WTC11 (cell line): Measurements from ENCODE around the gene PTPRN2. TPM values are rescaled to one million over a fixed set of nuclear protein-coding genes. Genes with fewer than 3 reads are reported as not detected.
A peak's percentile ranks its signal among the peaks of the same experiment; 100 is the strongest.
"Not testable (repeated sequence)": the region's sequence is repeated elsewhere in the genome, so short reads cannot be mapped to it uniquely, and the experiment has no call there.

Experiments
- ATAC-seq: fragments of 200-7000 bp; cut with Tn5 transposase; 2 replicates; pipeline ENCODE4 v1.10.0; 2021; ENCODE audit warnings: mild to moderate bottlenecking, moderate library complexity
- CTCF ChIA-PET: fragments of 300-600 bp; sonication (Branson Sonifier 250); formaldehyde crosslinking; loops from one replicate; lab custom pipeline; 2021; ENCODE audit warnings: antibody characterized with exemption; lab: Charles Lee
- POLR2A ChIA-PET: fragments of 350-600 bp; sonication (Branson Sonifier 250); formaldehyde crosslinking; loops from one replicate; lab custom pipeline; 2021; ENCODE audit warnings: antibody characterized with exemption; lab: Charles Lee
- DNase-seq: peaks from one replicate; pipeline ENCODE4 v3.0.0; 2021; ENCODE audit warnings: low spot score
- H3K27ac Mint-ChIP-seq: 2 replicates; pipeline ENCODE4 v1.8.0; 2021; ENCODE audit warnings: mixed read lengths
- H3K27me3 Mint-ChIP-seq: 2 replicates; pipeline ENCODE4 v1.8.0; 2021; ENCODE audit warnings: low read depth, mild to moderate bottlenecking, moderate library complexity, mixed read lengths
- H3K36me3 Mint-ChIP-seq: 2 replicates; pipeline ENCODE4 v1.8.0; 2021; ENCODE audit warnings: mixed read lengths
- H3K4me1 Mint-ChIP-seq: 2 replicates; pipeline ENCODE4 v1.8.0; 2022; ENCODE audit warnings: mixed read lengths
- H3K4me3 Mint-ChIP-seq: 2 replicates; pipeline ENCODE4 v1.8.0; 2021; ENCODE audit warnings: mild to moderate bottlenecking, moderate library complexity, mixed read lengths
- H3K9me3 Mint-ChIP-seq: 2 replicates; pipeline ENCODE4 v1.8.0; 2021; ENCODE audit warnings: mixed read lengths
- FOXJ3 ChIP-seq: sonication (generic); formaldehyde crosslinking; IDR thresholded peaks from 2 replicates; pipeline ENCODE4 v1.9.0; 2021; ENCODE audit warnings: missing genetic modification reagents, mild to moderate bottlenecking, borderline replicate concordance
- GRHL2 ChIP-seq: fragments of 250-450 bp; sonication (Bioruptor Pico); IDR thresholded peaks from 2 replicates; pipeline ENCODE4 v1.8.0; 2022; ENCODE audit warnings: mild to moderate bottlenecking, moderate library complexity; ENCODE audit not compliant: insufficient replicate concordance, severe bottlenecking
- JAZF1 ChIP-seq: fragments of 250-450 bp; sonication (Bioruptor Pico); IDR thresholded peaks from 2 replicates; pipeline ENCODE4 v1.9.0; 2021; ENCODE audit warnings: moderate library complexity, mild to moderate bottlenecking, inconsistent platforms
- MXD4 ChIP-seq: fragments of 250-450 bp; sonication (Bioruptor Pico); IDR thresholded peaks from 2 replicates; pipeline ENCODE4 v1.8.0; 2021; ENCODE audit warnings: mild to moderate bottlenecking, moderate library complexity, borderline replicate concordance
- NFATC4 ChIP-seq: fragments of 250-450 bp; sonication (Bioruptor Pico); IDR thresholded peaks from 2 replicates; pipeline ENCODE4 v1.9.0; 2021; ENCODE audit warnings: mild to moderate bottlenecking
- NFYB ChIP-seq: sonication (generic); formaldehyde crosslinking; conservative IDR thresholded peaks from 2 replicates; pipeline ENCODE4 v1.8.0; 2022; ENCODE audit warnings: low read depth, missing genetic modification reagents
- NR3C1 ChIP-seq: sonication (generic); formaldehyde crosslinking; conservative IDR thresholded peaks from 2 replicates; pipeline ENCODE4 v1.8.1; 2023; ENCODE audit warnings: low read depth, mild to moderate bottlenecking, missing genetic modification reagents
- RELA ChIP-seq: sonication (generic); formaldehyde crosslinking; IDR thresholded peaks from 2 replicates; pipeline ENCODE4 v1.8.1; 2022; ENCODE audit warnings: missing genetic modification reagents, mild to moderate bottlenecking, borderline replicate concordance
- SMAD4 ChIP-seq: sonication (generic); formaldehyde crosslinking; IDR thresholded peaks from 2 replicates; pipeline ENCODE4 v1.8.0; 2022; ENCODE audit warnings: mild to moderate bottlenecking, missing genetic modification reagents
- TEAD4 ChIP-seq: sonication (generic); formaldehyde crosslinking; IDR thresholded peaks from 2 replicates; pipeline ENCODE4 v1.8.0; 2022; ENCODE audit warnings: mild to moderate bottlenecking, missing genetic modification reagents
- TP53 ChIP-seq: sonication (generic); formaldehyde crosslinking; IDR thresholded peaks from 2 replicates; pipeline ENCODE4 v1.8.1; 2023; ENCODE audit warnings: mild to moderate bottlenecking, missing genetic modification reagents
- ZNF219 ChIP-seq: sonication (generic); formaldehyde crosslinking; IDR thresholded peaks from 2 replicates; pipeline ENCODE4 v1.8.0; 2023; ENCODE audit warnings: missing genetic modification reagents, mild to moderate bottlenecking, borderline replicate concordance
- ZNF396 ChIP-seq: fragments of 250-450 bp; sonication (Bioruptor Pico); IDR thresholded peaks from 2 replicates; pipeline ENCODE4 v1.8.0; 2021; ENCODE audit warnings: mild to moderate bottlenecking, moderate library complexity, borderline replicate concordance
- total RNA-seq: library from RNA; stranded (reverse); gene quantifications from 3 replicates; pipeline ENCODE4 v1.2.3, GENCODE V29; 2021
- TF ChIP-seq, protein P1 (sequence below): sonication (generic); formaldehyde crosslinking; IDR thresholded peaks from 2 replicates; pipeline ENCODE4 v1.8.1; 2022; ENCODE audit warnings: missing genetic modification reagents, borderline replicate concordance
- TF ChIP-seq, protein P2 (sequence below): sonication (generic); formaldehyde crosslinking; IDR thresholded peaks from 2 replicates; pipeline ENCODE4 v1.8.1; 2022; ENCODE audit warnings: mild to moderate bottlenecking, moderate library complexity, missing genetic modification reagents
- TF ChIP-seq, protein P3 (sequence below): sonication (generic); formaldehyde crosslinking; IDR thresholded peaks from 2 replicates; pipeline ENCODE4 v1.8.0; 2022; ENCODE audit warnings: mild to moderate bottlenecking, missing genetic modification reagents
- TF ChIP-seq, protein P4 (sequence below): sonication (generic); formaldehyde crosslinking; IDR thresholded peaks from 2 replicates; pipeline ENCODE4 v1.8.0; 2022; ENCODE audit warnings: mild to moderate bottlenecking, missing genetic modification reagents

The PTPRN2 gene
- total RNA-seq, 1 experiment from 2014 or later = 4.7 TPM

DNA sequence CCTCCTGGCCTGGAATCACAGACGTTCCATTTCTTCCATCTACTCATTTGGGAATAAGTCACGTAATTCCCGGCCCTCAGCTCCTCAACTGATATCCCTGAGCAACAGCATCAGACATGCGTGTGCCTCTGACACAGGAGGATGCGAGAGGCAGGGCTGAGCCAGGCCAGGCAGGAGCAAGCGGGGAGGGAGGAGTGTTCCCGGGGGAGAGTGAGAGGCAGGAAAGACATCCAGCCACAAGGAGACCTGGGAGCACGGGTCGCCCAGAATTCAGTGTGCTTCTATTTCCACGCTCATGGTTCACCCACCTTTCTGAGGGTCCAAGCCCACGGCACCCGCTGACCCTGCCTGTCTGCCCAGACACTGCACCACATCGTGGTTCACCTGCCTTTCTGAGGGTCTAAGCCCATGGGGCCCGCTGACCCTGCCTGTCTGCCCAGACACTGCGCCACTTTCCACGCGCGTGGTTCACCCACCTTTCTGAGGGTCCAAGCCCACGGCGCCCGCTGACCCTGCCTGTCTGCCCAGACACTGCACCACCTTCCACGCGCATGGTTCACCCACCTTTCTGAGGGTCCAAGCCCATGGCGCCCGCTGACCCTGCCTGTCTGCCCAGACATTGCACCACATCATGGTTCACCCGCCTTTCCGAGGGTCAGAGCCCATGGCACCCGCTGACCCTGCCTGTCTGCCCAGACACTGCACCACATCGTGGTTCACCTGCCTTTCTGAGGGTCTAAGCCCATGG, 293.0 kb downstream of the PTPRN2 start:
- POLR2A ChIA-PET, ATAC-seq: not testable (repeated sequence)
- peaks cover 23% of the 10 kb centered on the region for H3K9me3 Mint-ChIP-seq

DNA sequence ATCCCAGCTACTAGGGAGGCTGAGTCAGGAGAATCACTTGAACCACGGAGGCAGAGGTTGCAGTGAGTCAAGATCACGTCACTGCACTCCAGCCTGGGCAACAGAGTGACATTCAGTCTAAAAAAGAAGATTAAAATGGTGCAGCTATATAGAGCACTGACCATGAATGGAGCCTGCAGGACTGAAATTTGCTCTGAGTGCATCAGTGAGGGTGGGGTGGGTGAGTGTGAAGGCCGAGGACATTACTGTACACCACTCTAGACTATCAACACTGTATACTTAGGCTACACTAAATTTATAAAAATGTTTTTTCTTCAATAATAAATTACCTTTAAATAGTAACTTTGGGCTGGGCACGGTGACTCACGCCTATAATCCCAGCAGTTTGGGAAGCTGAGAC, 294.7 kb downstream of the PTPRN2 start:
- H3K4me1 Mint-ChIP-seq = peaks cover 17% of the 10 kb centered on the region
- TF ChIP-seq NFATC4 (CRISPR knock-in tag) = no peak
- TF ChIP-seq ZNF396 (CRISPR knock-in tag) = no peak
- no peak for TF ChIP-seq NR3C1 (CRISPR knock-in tag)
- no peak for TF ChIP-seq RELA (CRISPR knock-in tag)
- no peak for TF ChIP-seq ZNF219
- ATAC-seq (no peak), DNase-seq (no peak)
- ChIA-PET POLR2A (no interaction called here), CTCF (no interaction called here)
- no peak overlapping the region for H3K27ac Mint-ChIP-seq
- H3K27me3 Mint-ChIP-seq = peaks cover 3% of the 10 kb centered on the region; the same call in 1 of the 2 replicates
- no peak overlapping the region for H3K4me3 Mint-ChIP-seq
- H3K36me3 Mint-ChIP-seq = peaks cover 52% of the 10 kb centered on the region
- peaks cover 40% of the 10 kb centered on the region for H3K9me3 Mint-ChIP-seq

More for the DNA sequence above, 293.0 kb downstream of the PTPRN2 start:
- H3K27me3 Mint-ChIP-seq, DNase-seq, CTCF ChIA-PET, H3K4me3 Mint-ChIP-seq, H3K27ac Mint-ChIP-seq: not testable (repeated sequence)
- Mint-ChIP-seq H3K36me3 (peaks cover 35% of the 10 kb centered on the region), H3K4me1 (peaks cover 28% of the 10 kb centered on the region)

DNA sequence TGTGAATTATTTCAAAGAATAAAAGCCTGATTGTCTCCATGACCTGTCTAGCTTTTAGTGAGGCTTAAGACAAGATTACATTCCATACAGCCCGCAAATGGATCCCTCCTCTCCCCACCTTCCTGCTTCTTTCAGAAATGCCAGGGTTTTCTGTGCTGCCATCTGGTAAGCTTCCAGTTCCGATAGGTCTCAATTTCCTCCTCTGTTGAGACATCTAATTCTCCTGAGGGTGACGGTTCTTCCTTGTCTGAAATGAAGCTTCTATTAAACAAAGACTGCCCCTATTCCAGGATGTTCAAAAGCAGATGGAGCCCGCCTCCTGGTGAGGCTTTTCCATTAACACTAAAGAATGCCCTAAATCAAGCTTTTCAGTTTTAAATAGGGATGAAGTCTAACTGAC, 295.6 kb downstream of the PTPRN2 start:
- peaks cover 17% of the 10 kb centered on the region for H3K4me1 Mint-ChIP-seq
- CTCF ChIA-PET = interaction anchor here (1.6 kb wide), 1 partner anchor 34 kb away, joined by 4 read pairs; no protein-coding TSS in a partner anchor
- H3K4me3 Mint-ChIP-seq = no peak overlapping the region
- peaks cover 49% of the 10 kb centered on the region for H3K9me3 Mint-ChIP-seq
- DNase-seq (no peak), ATAC-seq (peak; percentile 57)
- POLR2A ChIA-PET = no interaction called here
- no peak for TF ChIP-seq NFYB (CRISPR knock-in tag)
- TF ChIP-seq, protein P1, sequence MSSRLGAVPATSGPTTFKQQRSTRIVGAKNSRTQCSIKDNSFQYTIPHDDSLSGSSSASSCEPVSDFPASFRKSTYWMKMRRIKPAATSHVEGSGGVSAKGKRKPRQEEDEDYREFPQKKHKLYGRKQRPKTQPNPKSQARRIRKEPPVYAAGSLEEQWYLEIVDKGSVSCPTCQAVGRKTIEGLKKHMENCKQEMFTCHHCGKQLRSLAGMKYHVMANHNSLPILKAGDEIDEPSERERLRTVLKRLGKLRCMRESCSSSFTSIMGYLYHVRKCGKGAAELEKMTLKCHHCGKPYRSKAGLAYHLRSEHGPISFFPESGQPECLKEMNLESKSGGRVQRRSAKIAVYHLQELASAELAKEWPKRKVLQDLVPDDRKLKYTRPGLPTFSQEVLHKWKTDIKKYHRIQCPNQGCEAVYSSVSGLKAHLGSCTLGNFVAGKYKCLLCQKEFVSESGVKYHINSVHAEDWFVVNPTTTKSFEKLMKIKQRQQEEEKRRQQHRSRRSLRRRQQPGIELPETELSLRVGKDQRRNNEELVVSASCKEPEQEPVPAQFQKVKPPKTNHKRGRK (CRISPR knock-in tag) = no peak
- TF ChIP-seq JAZF1 (CRISPR knock-in tag) = no peak
- no peak for TF ChIP-seq MXD4 (CRISPR knock-in tag)
- no peak for TF ChIP-seq RELA (CRISPR knock-in tag)
- no peak for TF ChIP-seq TP53 (CRISPR knock-in tag)
- TF ChIP-seq, protein P2, sequence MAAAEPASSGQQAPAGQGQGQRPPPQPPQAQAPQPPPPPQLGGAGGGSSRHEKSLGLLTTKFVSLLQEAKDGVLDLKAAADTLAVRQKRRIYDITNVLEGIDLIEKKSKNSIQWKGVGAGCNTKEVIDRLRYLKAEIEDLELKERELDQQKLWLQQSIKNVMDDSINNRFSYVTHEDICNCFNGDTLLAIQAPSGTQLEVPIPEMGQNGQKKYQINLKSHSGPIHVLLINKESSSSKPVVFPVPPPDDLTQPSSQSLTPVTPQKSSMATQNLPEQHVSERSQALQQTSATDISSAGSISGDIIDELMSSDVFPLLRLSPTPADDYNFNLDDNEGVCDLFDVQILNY (CRISPR knock-in tag) = no peak
- TF ChIP-seq TEAD4 = no peak
- no peak for TF ChIP-seq SMAD4 (CRISPR knock-in tag)
- TF ChIP-seq FOXJ3 (CRISPR knock-in tag) = no peak
- TF ChIP-seq GRHL2 (CRISPR knock-in tag) = no peak
- TF ChIP-seq, protein P3, sequence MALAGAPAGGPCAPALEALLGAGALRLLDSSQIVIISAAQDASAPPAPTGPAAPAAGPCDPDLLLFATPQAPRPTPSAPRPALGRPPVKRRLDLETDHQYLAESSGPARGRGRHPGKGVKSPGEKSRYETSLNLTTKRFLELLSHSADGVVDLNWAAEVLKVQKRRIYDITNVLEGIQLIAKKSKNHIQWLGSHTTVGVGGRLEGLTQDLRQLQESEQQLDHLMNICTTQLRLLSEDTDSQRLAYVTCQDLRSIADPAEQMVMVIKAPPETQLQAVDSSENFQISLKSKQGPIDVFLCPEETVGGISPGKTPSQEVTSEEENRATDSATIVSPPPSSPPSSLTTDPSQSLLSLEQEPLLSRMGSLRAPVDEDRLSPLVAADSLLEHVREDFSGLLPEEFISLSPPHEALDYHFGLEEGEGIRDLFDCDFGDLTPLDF (CRISPR knock-in tag) = no peak
- TF ChIP-seq, protein P4, sequence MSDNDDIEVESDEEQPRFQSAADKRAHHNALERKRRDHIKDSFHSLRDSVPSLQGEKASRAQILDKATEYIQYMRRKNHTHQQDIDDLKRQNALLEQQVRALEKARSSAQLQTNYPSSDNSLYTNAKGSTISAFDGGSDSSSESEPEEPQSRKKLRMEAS = no peak
- TF ChIP-seq, all 79 proteins: peak for 0
- peaks cover 59% of the 10 kb centered on the region for H3K36me3 Mint-ChIP-seq
- peaks cover 3% of the 10 kb centered on the region; the same call in 1 of the 2 replicates for H3K27me3 Mint-ChIP-seq
- H3K27ac Mint-ChIP-seq = peak overlapping the region; percentile 64
